ENCODE measurements around the gene PHOX2A.

- TF ChIP-seq REPIN1 (tag by site-specific recombination; IDR thresholded peaks at IDR 0.05; ENCODE audit: low read depth) = no peak
- TF ChIP-seq ZFP41 (tag by site-specific recombination; IDR thresholded peaks at IDR 0.05; ENCODE audit: borderline replicate concordance) = no peak
- no peak for TF ChIP-seq ZSCAN4 (tag by site-specific recombination; IDR thresholded peaks at IDR 0.05)
- no peak for TF ChIP-seq CTCF (tag by site-specific recombination; IDR thresholded peaks at IDR 0.05)
- no peak for TF ChIP-seq YY1 (tag by site-specific recombination; IDR thresholded peaks at IDR 0.05)
- TF ChIP-seq ZNF391 (tag by site-specific recombination; IDR thresholded peaks at IDR 0.05; ENCODE audit: borderline replicate concordance, low read depth) = no peak
These were observed 35.7 kb downstream of the PHOX2A start for GRCh38 chr11:72208281-72208680.

Data from HEK293 (cell line).